ENCODE measurements around the gene HAGHL. TPM values are rescaled to one million over a fixed set of nuclear protein-coding genes. Genes with fewer than 3 reads are reported as not detected.

Gene HAGHL
- total RNA-seq, 1 donor from 2014 or later: 1.0 TPM

GRCh38 chr16:714558-715476, 12.1 kb upstream of the HAGHL start, which contains the start of gene METRN:
Gene METRN (plus strand): TSS chr16:715118. CDS start chr16:715290, 172 bp downstream.
- no peaks in the 10 kb centered on the region for H3K9me3 ChIP-seq (ENCODE audit: low read depth)
- peaks cover 48% of the 10 kb centered on the region for H3K27me3 ChIP-seq
- no peaks in the 10 kb centered on the region for H3K36me3 ChIP-seq
- peak within 1 kb of the TSS; percentile 92 for H3K4me2 ChIP-seq
- H3K27ac ChIP-seq: peak within 1 kb of the TSS; percentile 23
- Mint-ChIP-seq H3K27me3 (ENCODE audit: insufficient read depth, low read depth) (peaks cover 5% of the 10 kb centered on the region), H3K4me3 (peak within 1 kb of the TSS; percentile 88), H3K36me3 (peaks cover 2% of the 10 kb centered on the region), H3K4me1 (peaks cover 50% of the 10 kb centered on the region), H3K9me3 (no peaks in the 10 kb centered on the region), H3K27ac (peak within 1 kb of the TSS; percentile 72)
- DNase-seq (ENCODE audit: low spot score): peak; percentile 97
- H4K20me1 ChIP-seq (ENCODE audit: low read depth): peaks cover 44% of the 10 kb centered on the region
- H3K4me1 ChIP-seq: peaks cover 37% of the 10 kb centered on the region
- H2AFZ ChIP-seq (replicated peaks): no peak within 1 kb of the TSS
- peaks cover 31% of the 10 kb centered on the region for H3F3A ChIP-seq (ENCODE audit: low read depth)
- H3K9ac ChIP-seq: no peak within 1 kb of the TSS
- no peaks in the 10 kb centered on the region for H3K79me2 ChIP-seq (ENCODE audit: low read depth)
- no peak for TF ChIP-seq EZH2 (IDR thresholded peaks at IDR 0.05)
- no peak for TF ChIP-seq EZH2phosphoT487 (IDR thresholded peaks at IDR 0.05)
- TF ChIP-seq CTCF (IDR thresholded peaks at IDR 0.05): no peak
- peak within 1 kb of the TSS; percentile 95 for H3K4me3 ChIP-seq

GRCh38 chr16:715477-716199, 11.3 kb upstream of the HAGHL start:
- H3K79me2 ChIP-seq (ENCODE audit: low read depth): no peaks in the 10 kb centered on the region
- H3K4me2 ChIP-seq: peak overlapping the region; percentile 92
- H3K27ac ChIP-seq: peak overlapping the region; percentile 23
- Mint-ChIP-seq H3K9me3 (no peaks in the 10 kb centered on the region), H3K27me3 (ENCODE audit: insufficient read depth, low read depth) (peaks cover 11% of the 10 kb centered on the region), H3K4me3 (peak overlapping the region; percentile 88), H3K36me3 (peaks cover 2% of the 10 kb centered on the region), H3K27ac (peak overlapping the region; percentile 72), H3K4me1 (peaks cover 46% of the 10 kb centered on the region)
- H3K9ac ChIP-seq: no peak overlapping the region
- H3K9me3 ChIP-seq (ENCODE audit: low read depth): no peaks in the 10 kb centered on the region
- H3K36me3 ChIP-seq: no peaks in the 10 kb centered on the region
- TF ChIP-seq EZH2phosphoT487 (IDR thresholded peaks at IDR 0.05) (no peak), EZH2 (IDR thresholded peaks at IDR 0.05) (peak; percentile 40), CTCF (IDR thresholded peaks at IDR 0.05) (peak; percentile 42)
- H3F3A ChIP-seq (ENCODE audit: low read depth): peaks cover 38% of the 10 kb centered on the region
- peaks cover 45% of the 10 kb centered on the region for H4K20me1 ChIP-seq (ENCODE audit: low read depth)
- DNase-seq (ENCODE audit: low spot score): peak; percentile 83
- H3K4me1 ChIP-seq: peaks cover 37% of the 10 kb centered on the region
- peaks cover 40% of the 10 kb centered on the region for H3K27me3 ChIP-seq
- peak overlapping the region; percentile 95 for H3K4me3 ChIP-seq
- H2AFZ ChIP-seq (replicated peaks): no peak overlapping the region

GRCh38 chr16:716200-716568, 10.7 kb upstream of the HAGHL start:
- peaks cover 2% of the 10 kb centered on the region for H3K36me3 Mint-ChIP-seq
- peaks cover 12% of the 10 kb centered on the region for H3K27me3 Mint-ChIP-seq (ENCODE audit: insufficient read depth, low read depth)
- Histone ChIP-seq H3K9ac (no peak overlapping the region), H3K4me3 (peak overlapping the region; percentile 95), H3K36me3 (no peaks in the 10 kb centered on the region), H3K27me3 (peaks cover 34% of the 10 kb centered on the region), H3K79me2 (ENCODE audit: low read depth) (no peaks in the 10 kb centered on the region), H3K9me3 (ENCODE audit: low read depth) (no peaks in the 10 kb centered on the region), H4K20me1 (ENCODE audit: low read depth) (peaks cover 43% of the 10 kb centered on the region), H3K4me2 (peak overlapping the region; percentile 92), H2AFZ (replicated peaks) (no peak overlapping the region), H3K27ac (peak overlapping the region; percentile 23), H3F3A (ENCODE audit: low read depth) (peaks cover 43% of the 10 kb centered on the region), H3K4me1 (peaks cover 37% of the 10 kb centered on the region)
- TF ChIP-seq EZH2phosphoT487 (IDR thresholded peaks at IDR 0.05) (no peak), CTCF (IDR thresholded peaks at IDR 0.05) (no peak), EZH2 (IDR thresholded peaks at IDR 0.05) (no peak)
- H3K27ac Mint-ChIP-seq: peak overlapping the region; percentile 87
- H3K4me3 Mint-ChIP-seq: peak overlapping the region; percentile 88
- no peaks in the 10 kb centered on the region for H3K9me3 Mint-ChIP-seq
- peak; percentile 95 for DNase-seq (ENCODE audit: low spot score)
- peaks cover 42% of the 10 kb centered on the region for H3K4me1 Mint-ChIP-seq
